ENCODE measurements around the gene PLEKHG1.

PLEKHG1 gene

GRCh38 chr6:150599199-150600009 is at the start of gene PLEKHG1:
Gene PLEKHG1, plus strand, starts transcription at chr6:150599885. Its CDS starts 133,797 bp downstream, at chr6:150733682.
- peak; percentile 87 for DNase-seq

DNA sequence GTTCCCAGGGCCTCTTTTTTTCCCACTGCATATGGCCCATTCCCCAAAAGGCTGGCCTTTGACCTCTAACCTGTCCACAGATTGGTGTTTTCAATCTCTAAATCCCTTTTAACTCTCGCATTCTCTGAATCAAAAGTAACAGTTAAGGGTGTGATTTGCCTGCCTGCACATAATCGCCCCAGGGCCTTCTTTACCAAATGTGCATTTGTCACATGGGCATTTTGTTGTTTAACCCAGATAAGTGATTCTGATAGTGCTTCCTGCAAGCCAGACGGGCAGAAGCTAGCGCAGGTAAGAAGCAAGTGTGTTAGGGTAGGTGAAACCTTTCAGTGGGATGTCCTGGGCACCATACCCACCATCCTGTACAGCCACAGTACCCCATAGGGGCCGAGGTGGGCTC is 49.4 kb upstream of the PLEKHG1 start:
- no peak for DNase-seq

GRCh38 chr6:150557043-150557599 is 42.6 kb upstream of the PLEKHG1 start:
- DNase-seq, result no peak

- no peak for DNase-seq
These were observed 39.4 kb upstream of the PLEKHG1 start for GRCh38 chr6:150560004-150560883.

DNA sequence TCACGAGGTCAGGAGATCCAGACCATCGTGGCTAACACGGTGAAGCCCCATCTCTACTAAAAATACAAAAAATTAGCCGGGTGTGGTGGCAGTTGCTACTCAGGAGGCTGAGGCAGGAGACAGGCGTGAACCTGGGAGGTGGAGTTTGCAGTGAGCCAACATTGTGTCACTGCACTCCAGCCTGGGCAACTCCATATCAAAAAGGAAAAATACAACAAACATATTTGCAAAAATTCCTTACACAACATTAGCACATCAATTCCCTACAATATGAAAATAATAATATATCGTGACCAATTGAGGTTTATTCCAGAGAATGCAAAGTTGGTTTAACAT is 38.8 kb upstream of the PLEKHG1 start:
- no peak for DNase-seq

DNA sequence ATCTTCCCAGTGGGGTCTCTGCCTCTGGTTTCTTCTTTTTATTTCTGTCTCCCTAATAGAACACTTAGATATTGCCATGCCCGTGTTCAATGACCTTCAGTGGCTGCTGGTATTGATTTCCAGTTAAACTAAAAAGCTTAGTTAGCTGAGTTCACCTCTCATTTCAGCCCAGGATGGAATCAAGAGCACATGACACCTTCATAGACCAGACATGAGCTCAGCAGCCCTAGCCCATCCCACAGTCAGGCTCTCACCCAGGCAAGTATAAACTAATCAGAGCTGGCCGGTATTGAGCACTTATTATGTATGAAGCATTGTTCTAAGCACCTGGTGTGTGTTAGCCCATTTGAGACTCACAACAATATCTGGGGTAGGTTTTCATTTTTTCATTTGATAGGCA is 33.7 kb upstream of the PLEKHG1 start:
- no peak for DNase-seq

- DNase-seq, result no peak
These were observed 33.2 kb upstream of the PLEKHG1 start for GRCh38 chr6:150566486-150566885.

DNA sequence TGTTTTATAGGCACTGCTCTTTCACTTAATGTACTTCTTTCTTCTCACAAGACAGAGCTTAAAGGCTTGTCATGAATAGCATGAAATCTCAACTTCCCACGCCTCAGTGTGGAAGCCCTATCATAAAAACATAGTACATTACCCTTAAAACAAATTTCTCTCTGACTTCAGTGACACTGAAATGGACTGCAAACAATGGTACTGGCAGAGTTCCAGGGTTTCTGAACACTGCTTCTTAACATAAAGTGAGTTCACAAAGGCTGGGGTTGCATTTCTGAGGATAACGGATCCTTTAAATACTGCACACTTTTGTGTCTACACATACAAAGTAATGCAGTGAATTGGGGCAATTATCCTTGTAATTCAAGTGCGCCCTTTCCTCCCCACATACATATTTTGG is 32.3 kb upstream of the PLEKHG1 start:
- DNase-seq, result no peak

GRCh38 chr6:150567823-150568383 is 31.8 kb upstream of the PLEKHG1 start:
- no peak for DNase-seq

DNA sequence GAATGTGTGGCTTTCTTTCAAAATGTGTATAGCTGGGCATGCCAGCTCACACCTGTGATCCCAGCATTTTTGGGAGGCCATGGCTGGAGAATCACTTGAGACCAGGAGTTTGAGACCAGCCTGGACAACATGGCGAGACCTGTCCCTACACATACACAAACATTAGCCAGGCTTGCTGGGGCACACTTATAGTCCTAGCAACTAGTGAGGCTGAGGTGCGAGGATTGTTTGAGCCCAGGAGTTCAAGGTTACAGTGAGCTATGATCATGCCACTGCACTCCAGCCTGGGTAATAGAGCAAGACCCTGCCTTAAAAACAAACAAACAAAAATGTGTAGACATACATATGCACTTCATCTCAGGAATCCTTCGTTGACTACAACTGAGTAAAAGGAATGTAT is 31.1 kb upstream of the PLEKHG1 start:
- DNase-seq, result no peak

DNA sequence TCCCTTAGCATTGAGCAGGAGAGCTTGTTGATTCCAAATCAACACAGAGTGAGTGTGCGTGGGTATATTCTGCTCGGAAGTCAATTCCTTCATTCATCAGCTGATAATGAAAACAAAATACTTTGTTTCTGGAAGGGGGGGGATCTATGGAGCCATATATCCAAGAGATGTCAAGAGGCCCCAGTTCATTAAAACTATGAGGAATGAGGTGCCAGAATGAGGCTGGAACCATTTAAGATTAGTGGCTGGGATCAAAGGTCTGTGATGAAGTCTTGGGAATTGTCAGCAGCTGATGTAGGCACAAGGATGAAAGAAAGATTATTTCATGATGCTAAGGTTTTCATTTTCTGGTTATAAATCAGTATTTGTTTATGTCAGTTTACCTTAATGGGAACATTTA is 30.5 kb upstream of the PLEKHG1 start:
- no peak for DNase-seq

GRCh38 chr6:150573041-150573681 is 26.5 kb upstream of the PLEKHG1 start:
- no peak for DNase-seq

DNA sequence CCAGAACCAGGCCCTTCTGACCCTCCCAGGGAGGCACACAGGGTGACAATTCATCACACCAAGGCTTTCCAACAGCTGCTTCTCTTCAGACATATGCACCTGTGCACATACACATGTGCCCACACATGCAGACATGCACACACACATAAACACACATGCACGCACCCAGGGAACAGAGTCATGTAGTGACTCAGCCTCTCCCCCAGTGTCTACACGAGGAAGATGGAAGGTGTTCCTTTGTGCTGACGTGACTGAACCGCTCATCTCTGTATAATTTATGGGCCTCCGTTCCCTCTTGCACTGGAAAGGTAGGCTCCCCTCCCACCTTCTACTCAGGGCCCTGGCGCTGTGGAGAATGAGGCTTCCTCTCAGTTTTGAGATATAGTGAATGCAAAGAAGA is 23.8 kb upstream of the PLEKHG1 start:
- DNase-seq, result no peak

DNA sequence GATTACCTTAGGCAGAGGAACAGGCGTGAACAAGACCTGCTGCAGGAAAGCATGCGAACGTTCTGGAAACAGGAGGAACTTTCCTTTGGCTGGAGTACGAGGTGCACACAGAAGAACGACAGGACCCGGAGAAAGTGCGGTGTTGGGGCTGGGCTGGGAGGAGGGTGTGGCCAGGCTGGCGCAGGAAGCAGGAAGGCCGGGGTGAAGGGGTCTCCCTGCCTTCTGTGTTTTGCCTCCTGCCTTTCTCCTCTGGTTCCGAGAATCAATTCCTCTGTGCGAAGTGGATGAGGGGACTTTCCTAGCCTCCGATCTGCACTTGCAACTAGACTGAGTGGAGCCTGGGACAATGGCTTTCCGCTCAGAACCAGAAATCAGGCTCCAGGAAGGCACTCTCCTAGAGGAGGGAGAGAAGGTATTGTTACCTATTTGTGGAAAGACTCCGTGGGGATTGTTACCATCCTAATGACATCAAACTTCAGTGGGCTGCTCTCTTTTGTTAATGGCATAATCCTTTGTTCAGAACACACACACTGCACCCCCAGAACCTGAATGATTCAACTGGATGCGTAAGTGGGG is 22.9 kb upstream of the PLEKHG1 start:
- no peak for DNase-seq

GRCh38 chr6:150579611-150580010 is 20.1 kb upstream of the PLEKHG1 start:
- peak; percentile 56 for DNase-seq

DNA sequence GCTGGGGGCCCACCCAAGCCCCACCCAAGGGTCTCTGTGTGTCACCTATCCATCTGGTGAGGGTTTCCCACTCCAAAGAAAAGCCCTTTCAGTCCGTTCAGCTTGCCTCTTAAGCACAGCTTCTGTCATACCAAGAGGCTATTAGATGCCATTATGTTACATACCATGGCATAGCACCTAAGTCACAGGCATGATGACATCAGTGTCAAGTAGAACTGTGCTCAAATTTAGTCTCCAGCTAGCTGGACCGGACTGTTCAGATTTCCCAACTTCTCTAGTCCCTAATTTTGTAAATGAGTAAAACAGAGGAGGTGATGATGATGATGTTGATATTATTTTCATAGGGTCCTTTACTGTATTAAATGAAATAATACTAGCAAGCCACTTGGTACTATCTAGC is 19.2 kb upstream of the PLEKHG1 start:
- DNase-seq, result no peak

GRCh38 chr6:150584065-150584464 is 15.6 kb upstream of the PLEKHG1 start:
- no peak for DNase-seq

DNA sequence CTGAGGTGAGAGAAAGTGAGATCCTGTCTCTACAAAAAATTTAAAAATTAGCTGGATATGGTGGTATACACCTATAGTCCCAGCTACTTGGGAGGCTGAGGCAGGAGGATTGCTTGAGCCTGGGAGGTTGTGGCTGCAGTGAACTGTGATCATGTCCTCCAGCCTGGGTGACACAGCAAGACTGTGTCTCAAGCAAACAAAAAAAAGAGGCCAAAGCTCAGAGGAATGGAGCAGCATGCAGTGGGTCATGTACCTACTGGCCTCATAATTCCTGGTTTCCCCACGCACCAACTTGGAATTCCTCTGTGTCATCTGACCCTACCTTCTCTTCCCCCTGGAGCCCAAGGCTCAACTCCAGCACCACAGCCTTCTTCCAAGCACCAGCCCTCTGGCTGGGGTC is 15.1 kb upstream of the PLEKHG1 start:
- DNase-seq, result no peak

GRCh38 chr6:150586850-150587359 is 12.8 kb upstream of the PLEKHG1 start:
- no peak for DNase-seq

GRCh38 chr6:150587637-150588036 is 12.0 kb upstream of the PLEKHG1 start:
- DNase-seq, result no peak

- DNase-seq, result no peak
These were observed 10.7 kb upstream of the PLEKHG1 start for GRCh38 chr6:150588888-150589499.

DNA sequence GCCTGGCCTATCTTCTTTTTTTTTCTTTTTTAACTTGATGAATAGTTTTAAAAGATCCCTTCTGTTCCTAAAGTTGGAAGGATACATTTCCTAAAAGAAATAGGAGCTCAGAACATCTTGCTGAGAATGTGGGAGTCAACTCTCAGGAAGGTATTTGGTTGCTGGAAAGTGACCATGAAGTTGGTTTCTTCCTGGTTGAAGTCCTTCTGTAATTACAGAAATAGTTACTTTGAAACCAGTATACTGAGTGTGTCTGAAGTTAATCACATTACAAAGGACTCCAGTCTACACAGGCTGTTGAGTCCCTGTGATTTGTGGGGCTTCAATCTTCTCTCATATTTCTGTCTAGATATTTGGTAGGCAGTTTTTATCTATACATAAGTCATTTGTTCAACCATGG is 9.8 kb upstream of the PLEKHG1 start:
- DNase-seq, result no peak
